Cardiac muscle cell (in vitro differentiated cells and primary cell): ENCODE data around the gene KRTDAP. TPM values are rescaled to one million over a fixed set of nuclear protein-coding genes. Genes with fewer than 3 reads are reported as not detected.

Experiments used
- DNase-seq, 2 donors: peaks; one replicate each; pipeline versions ENCODE4 v3.0.0 to v3.0.0-alpha.2; 2010 to 2017; ENCODE audit warnings: low read depth in 1 of 2, low spot score in 1 of 2
- H3K27ac ChIP-seq: fragments of 200-600 bp; sonication (generic); 2 replicates; pipeline ENCODE4 v1.5.1; 2016
- H3K27me3 ChIP-seq: fragments of 200-600 bp; sonication (generic); 2 replicates; pipeline ENCODE4 v1.6.0; 2016; ENCODE audit warnings: control low read depth
- H3K36me3 ChIP-seq: fragments of 200-600 bp; sonication (generic); 2 replicates; pipeline ENCODE4 v1.5.1; 2016; ENCODE audit warnings: control low read depth
- H3K4me1 ChIP-seq: fragments of 200-600 bp; sonication (generic); 2 replicates; pipeline ENCODE4 v1.8.1; 2017; ENCODE audit warnings: low read depth, mild to moderate bottlenecking, mixed run types
- H3K4me3 ChIP-seq: fragments of 200-600 bp; sonication (generic); 2 replicates; pipeline ENCODE4 v1.5.1; 2016; ENCODE audit warnings: mild to moderate bottlenecking
- H3K9me3 ChIP-seq: fragments of 200-600 bp; sonication (generic); 2 replicates; pipeline ENCODE4 v1.5.1; 2017; ENCODE audit warnings: low read depth, mild to moderate bottlenecking, control low read depth
- polyA plus RNA-seq: library from polyadenylated mRNA; unstranded; fragments of >200 nt; fragmentation: Nextera tagmentation; extraction: Ambion mirVana; gene quantifications from 2 replicates; pipeline ENCODE4 v1.2.1, GENCODE V29; 2016
- total RNA-seq: library from RNA; depleted of rRNA; stranded (reverse); fragments of >200 nt; gene quantifications from 2 replicates; pipeline ENCODE4 v1.2.3, GENCODE V29; 2016
- TF ChIP-seq, protein P1 (sequence below): IDR thresholded peaks from 2 replicates; pipeline ENCODE4 v1.5.1; 2012; ENCODE audit warnings: low read depth, mild to moderate bottlenecking, low read length

The KRTDAP gene
- total and polyA plus RNA-seq, 2 experiments from 2014 or later: 2.2 TPM; not detected in 1

DNA sequence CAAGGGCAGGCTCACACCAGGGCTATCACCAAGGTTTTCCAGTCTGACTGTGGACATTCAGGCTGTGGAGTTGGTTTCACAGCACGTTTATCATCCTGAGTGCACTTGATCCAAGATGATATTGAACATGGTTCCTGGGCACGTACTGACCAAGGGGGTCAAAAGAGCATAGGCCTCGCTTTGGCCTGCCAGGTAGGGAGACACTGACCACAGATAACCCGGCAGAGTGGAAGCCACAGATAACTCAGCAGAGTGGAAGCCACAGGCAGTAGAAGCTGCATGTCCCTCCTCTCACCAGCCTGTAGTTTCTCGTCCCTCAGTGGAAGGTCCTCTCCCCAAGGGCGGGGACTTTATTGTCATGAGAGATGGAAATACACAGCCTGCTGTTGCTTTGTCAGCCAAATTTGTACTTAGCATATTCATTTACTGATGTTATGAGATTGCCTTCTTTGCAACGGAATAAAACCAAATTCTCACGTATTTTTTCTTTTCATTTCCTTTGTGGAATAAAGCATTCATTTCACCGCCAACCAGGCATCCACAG is 8.8 kb upstream of the KRTDAP start:
- DNase-seq: no peak
- TF ChIP-seq, protein P1, sequence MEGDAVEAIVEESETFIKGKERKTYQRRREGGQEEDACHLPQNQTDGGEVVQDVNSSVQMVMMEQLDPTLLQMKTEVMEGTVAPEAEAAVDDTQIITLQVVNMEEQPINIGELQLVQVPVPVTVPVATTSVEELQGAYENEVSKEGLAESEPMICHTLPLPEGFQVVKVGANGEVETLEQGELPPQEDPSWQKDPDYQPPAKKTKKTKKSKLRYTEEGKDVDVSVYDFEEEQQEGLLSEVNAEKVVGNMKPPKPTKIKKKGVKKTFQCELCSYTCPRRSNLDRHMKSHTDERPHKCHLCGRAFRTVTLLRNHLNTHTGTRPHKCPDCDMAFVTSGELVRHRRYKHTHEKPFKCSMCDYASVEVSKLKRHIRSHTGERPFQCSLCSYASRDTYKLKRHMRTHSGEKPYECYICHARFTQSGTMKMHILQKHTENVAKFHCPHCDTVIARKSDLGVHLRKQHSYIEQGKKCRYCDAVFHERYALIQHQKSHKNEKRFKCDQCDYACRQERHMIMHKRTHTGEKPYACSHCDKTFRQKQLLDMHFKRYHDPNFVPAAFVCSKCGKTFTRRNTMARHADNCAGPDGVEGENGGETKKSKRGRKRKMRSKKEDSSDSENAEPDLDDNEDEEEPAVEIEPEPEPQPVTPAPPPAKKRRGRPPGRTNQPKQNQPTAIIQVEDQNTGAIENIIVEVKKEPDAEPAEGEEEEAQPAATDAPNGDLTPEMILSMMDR: no peak
- Histone ChIP-seq H3K4me1 (peaks cover 10% of the 10 kb centered on the region), H3K27me3 (no peaks in the 10 kb centered on the region), H3K4me3 (no peak overlapping the region), H3K27ac (no peak overlapping the region), H3K9me3 (no peaks in the 10 kb centered on the region), H3K36me3 (no peaks in the 10 kb centered on the region)

DNA sequence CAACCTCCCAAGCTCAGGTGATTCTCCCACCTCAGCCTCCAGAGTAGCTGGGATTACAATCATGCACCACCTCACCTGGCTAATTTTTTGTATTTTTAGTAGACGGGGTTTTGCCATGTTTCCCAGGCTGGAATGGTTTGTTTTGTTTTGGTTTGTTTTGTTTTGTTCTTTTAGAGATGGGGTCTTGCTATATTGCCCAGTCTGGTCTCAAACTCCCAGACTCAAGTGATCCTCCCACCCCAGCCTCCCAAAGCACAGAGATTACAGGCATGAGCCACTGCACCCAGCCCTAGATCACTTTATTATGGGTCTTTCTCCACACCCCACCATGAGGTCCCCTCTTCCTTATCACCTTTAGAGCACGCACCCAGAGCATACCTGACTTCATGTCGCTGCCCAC is 8.0 kb upstream of the KRTDAP start:
- DNase-seq: no peak
- TF ChIP-seq, protein P1: no peak
- H3K27me3 ChIP-seq: no peaks in the 10 kb centered on the region
- no peaks in the 10 kb centered on the region for H3K36me3 ChIP-seq
- no peak overlapping the region for H3K27ac ChIP-seq
- no peaks in the 10 kb centered on the region for H3K9me3 ChIP-seq
- peaks cover 10% of the 10 kb centered on the region for H3K4me1 ChIP-seq
- H3K4me3 ChIP-seq: no peak overlapping the region

DNA sequence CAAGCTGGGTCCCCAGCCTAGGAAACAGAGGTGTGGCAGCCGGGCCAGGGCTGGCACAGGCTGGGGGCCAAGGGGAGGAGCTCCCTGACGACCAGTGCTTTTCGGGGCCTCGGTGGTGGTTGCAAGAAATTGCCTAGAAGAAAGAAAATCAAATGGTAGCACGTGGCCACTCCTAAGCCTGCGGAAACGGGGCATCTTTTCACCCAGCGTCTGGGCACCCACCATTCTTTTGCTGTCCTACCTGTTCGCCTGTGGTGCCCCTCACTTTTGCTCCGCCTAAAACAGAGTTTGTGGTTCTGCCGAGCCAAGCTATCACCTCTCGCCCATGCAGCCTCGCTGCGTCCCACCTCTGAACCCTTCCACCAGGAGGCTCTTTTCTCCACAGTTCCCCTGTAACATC is 7.1 kb upstream of the KRTDAP start:
- H3K27ac ChIP-seq: no peak overlapping the region
- H3K9me3 ChIP-seq: no peaks in the 10 kb centered on the region
- no peak overlapping the region for H3K4me3 ChIP-seq
- peaks cover 6% of the 10 kb centered on the region for H3K4me1 ChIP-seq
- H3K36me3 ChIP-seq: no peaks in the 10 kb centered on the region
- DNase-seq: no peak
- TF ChIP-seq, protein P1: no peak
- no peaks in the 10 kb centered on the region for H3K27me3 ChIP-seq

DNA sequence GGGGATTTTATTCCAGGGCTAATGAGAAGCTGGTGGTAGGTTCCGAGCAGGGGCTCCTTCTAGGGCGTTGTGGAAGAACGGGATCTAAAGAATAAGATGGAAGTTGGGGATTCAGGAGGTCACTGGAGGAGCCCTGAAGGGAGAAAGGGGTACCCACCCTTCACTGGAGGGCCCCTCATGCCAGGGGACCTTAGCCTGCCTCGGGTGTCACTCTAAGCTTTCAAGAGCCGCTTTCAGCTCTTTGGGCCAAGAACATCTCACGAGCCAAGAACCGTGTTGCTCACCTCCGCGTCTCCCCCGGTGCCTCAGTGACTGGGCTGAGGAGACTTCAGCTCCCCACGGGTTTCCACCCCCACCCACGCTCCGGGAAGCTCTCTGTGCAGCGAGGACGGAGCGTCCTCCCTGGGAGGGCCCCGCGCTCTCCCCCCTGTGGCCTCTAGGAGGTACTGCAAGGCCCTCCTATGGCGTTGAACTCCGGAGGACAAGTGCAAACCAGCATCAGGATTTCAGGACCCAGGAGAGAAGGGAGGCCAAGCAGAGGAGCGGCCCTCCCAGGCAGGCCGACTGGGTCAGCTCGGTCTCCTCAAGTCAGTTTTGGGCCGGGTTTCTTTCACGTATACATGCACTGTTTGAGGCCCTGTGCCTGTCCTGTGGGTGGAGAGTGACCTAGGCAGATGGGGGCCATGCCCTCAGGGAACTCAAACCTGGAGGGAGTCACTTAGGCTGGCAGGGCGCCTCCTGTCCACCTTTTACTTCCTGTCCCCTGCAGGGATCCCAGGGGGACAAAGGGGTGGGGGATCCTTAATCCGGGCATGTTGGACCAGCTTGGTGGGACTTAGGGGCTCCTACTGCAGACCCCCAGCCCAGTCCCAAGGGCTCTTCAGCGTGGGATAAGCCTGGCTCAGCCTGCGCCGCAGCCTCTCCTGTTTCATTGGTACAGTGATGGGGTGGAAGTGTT is 5.1 kb upstream of the KRTDAP start:
- no peak overlapping the region for H3K27ac ChIP-seq
- no peaks in the 10 kb centered on the region for H3K9me3 ChIP-seq
- peaks cover 6% of the 10 kb centered on the region for H3K4me1 ChIP-seq
- peak; percentile 81 to 84 for DNase-seq
- no peaks in the 10 kb centered on the region for H3K36me3 ChIP-seq
- TF ChIP-seq, protein P1: peak; percentile 98
- H3K27me3 ChIP-seq: no peaks in the 10 kb centered on the region
- no peak overlapping the region for H3K4me3 ChIP-seq

DNA sequence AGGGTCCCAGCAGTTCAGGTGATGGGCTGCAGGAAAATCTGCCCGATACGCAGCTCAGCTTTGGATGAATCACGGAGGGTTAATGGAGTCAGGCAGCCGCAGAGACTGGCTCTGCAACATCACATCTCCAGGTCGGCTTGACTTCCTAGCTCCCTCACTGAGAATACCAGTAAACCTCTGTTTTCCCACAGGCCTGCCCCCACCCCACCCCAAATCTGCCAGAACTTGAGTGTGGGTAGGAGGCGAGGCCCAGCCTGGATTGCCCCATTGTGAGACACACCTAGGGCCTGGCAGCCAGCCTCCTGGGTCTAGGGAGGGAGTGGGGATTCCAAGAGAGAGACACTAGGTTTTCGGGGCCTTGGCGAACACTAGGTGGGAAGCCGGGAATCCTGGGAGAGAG is 3.7 kb upstream of the KRTDAP start:
- Histone ChIP-seq H3K27me3 (no peaks in the 10 kb centered on the region), H3K9me3 (no peaks in the 10 kb centered on the region), H3K4me1 (peaks cover 6% of the 10 kb centered on the region), H3K27ac (no peak overlapping the region), H3K36me3 (no peaks in the 10 kb centered on the region), H3K4me3 (no peak overlapping the region)
- TF ChIP-seq, protein P1: no peak
- DNase-seq: no peak
